Testis (tissue), 2 donors: ENCODE results near the gene CELA2A.

ENCODE experiments used
- POLR2A ChIP-seq: fragments of 450-650 bp; IDR thresholded peaks from one replicate; pipeline ENCODE4 v1.6.1; 2017; ENCODE audit warnings: antibody characterized with exemption, mild to moderate bottlenecking, moderate library complexity
- TF ChIP-seq, protein P1 (sequence below), 3 experiments: fragments of 450-650 bp in 2 of 3; fragments of 200-600 bp in 1 of 3; sonication (generic) in 1 of 3; IDR thresholded peaks; one replicate each; pipeline ENCODE4 v1.5.1; 2016 to 2019; ENCODE audit warnings: antibody characterized with exemption in 3 of 3, mild to moderate bottlenecking in 2 of 3, moderate library complexity in 1 of 3

- TF ChIP-seq, protein P1, sequence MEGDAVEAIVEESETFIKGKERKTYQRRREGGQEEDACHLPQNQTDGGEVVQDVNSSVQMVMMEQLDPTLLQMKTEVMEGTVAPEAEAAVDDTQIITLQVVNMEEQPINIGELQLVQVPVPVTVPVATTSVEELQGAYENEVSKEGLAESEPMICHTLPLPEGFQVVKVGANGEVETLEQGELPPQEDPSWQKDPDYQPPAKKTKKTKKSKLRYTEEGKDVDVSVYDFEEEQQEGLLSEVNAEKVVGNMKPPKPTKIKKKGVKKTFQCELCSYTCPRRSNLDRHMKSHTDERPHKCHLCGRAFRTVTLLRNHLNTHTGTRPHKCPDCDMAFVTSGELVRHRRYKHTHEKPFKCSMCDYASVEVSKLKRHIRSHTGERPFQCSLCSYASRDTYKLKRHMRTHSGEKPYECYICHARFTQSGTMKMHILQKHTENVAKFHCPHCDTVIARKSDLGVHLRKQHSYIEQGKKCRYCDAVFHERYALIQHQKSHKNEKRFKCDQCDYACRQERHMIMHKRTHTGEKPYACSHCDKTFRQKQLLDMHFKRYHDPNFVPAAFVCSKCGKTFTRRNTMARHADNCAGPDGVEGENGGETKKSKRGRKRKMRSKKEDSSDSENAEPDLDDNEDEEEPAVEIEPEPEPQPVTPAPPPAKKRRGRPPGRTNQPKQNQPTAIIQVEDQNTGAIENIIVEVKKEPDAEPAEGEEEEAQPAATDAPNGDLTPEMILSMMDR (IDR thresholded peaks at IDR 0.05): no peak
- no peak for TF ChIP-seq POLR2A
These were observed 63.1 kb downstream of the CELA2A start for GRCh38 chr1:15519625-15520024.
